AG09319 (cell line): ENCODE results near the gene PLEKHO1.

Source experiments
- DNase-seq: peaks from one replicate; pipeline ENCODE4 v3.0.0-alpha.2; 2010; ENCODE audit warnings: low read depth; ENCODE audit errors: extremely low read depth
- TF ChIP-seq, protein P1 (sequence below): IDR thresholded peaks from 2 replicates; pipeline ENCODE4 v1.5.1; 2011; ENCODE audit warnings: low read depth, mild to moderate bottlenecking, inconsistent platforms, low read length, moderate library complexity

PLEKHO1 gene

DNA sequence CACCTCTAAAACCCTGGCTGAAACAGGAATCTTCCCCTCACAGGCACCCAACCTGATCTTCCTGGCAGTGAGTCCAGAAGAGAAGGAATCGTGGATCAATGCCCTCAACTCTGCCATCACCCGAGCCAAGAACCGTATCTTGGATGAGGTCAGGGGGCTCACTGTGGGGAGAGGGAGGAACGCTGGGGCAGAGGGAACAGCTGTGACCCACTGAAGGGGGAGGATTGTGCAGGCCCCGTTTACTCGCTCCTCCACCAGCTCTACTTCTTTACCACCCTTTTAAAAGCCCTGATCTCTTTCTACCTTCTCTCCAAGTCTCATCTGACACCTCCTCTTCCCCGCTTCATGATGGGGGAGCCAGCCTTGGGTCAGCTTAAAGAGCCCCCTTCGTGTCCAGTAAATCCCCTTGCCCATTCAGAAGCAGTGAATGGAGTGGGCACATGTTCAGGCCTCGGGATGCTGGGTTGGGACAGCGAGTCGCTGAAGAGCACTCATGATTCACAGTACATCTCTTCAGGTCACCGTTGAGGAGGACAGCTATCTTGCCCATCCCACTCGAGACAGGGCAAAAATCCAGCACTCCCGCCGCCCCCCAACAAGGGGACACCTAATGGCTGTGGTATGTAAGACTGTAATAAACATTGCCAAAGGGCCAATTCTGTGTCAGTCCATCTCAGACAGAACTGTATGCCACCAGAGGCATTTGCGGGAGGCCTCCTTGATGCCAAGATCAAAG is 7.3 kb downstream of the PLEKHO1 start:
- TF ChIP-seq, protein P1, sequence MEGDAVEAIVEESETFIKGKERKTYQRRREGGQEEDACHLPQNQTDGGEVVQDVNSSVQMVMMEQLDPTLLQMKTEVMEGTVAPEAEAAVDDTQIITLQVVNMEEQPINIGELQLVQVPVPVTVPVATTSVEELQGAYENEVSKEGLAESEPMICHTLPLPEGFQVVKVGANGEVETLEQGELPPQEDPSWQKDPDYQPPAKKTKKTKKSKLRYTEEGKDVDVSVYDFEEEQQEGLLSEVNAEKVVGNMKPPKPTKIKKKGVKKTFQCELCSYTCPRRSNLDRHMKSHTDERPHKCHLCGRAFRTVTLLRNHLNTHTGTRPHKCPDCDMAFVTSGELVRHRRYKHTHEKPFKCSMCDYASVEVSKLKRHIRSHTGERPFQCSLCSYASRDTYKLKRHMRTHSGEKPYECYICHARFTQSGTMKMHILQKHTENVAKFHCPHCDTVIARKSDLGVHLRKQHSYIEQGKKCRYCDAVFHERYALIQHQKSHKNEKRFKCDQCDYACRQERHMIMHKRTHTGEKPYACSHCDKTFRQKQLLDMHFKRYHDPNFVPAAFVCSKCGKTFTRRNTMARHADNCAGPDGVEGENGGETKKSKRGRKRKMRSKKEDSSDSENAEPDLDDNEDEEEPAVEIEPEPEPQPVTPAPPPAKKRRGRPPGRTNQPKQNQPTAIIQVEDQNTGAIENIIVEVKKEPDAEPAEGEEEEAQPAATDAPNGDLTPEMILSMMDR = no peak
- no peak for DNase-seq

DNA sequence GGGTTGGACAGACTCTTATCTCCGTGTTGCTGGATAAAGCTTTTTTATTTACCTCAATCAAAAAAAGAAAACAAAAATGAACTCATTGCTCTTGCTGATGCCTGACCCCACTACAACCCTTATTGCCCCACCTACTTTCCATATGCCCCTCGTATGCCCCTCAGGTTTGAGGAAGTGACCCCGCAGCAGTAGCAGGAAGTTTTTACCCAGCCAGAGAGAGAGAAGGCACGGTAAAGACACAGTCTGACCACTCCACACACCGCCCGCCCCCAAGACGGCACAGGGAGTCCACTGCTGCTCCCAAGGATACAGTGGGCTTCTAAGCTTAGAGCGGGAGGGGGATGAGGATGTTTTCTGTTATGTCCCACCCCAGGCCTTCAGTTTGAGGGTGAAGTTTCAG is 9.8 kb downstream of the PLEKHO1 start:
- DNase-seq = no peak
- TF ChIP-seq, protein P1 = no peak

DNA sequence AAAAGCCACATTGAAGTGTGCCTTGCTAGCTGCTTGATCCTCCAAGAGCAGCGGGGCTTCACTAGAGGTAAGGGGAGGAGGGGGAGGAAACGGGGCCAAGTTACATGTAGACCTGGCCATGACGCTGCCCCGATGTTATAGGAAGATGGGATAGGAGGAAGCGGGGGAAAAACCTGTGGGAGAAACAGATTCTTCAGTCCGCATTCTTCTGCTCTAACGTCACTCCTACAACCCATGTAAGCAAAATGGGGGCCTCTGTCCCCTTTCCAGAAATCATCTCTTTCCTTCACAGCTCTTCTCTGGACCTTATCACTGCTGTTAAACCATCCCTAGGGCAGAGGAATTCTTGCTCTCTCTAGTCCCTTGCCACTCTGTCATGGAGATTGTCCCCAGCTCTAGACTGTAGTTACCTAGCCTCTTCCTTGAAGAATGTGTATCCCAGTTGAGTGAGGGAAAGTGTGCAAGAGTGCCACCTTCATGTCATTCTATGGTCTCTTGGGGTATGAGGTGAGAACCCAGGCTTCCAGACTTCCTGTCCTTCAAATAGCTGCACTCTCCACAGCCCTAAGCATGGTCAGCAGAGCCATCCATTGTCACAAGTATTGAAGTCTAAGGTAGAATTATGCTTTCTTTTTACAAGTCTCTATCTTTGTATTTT is 11.4 kb downstream of the PLEKHO1 start:
- DNase-seq = no peak
- TF ChIP-seq, protein P1 = no peak

DNA sequence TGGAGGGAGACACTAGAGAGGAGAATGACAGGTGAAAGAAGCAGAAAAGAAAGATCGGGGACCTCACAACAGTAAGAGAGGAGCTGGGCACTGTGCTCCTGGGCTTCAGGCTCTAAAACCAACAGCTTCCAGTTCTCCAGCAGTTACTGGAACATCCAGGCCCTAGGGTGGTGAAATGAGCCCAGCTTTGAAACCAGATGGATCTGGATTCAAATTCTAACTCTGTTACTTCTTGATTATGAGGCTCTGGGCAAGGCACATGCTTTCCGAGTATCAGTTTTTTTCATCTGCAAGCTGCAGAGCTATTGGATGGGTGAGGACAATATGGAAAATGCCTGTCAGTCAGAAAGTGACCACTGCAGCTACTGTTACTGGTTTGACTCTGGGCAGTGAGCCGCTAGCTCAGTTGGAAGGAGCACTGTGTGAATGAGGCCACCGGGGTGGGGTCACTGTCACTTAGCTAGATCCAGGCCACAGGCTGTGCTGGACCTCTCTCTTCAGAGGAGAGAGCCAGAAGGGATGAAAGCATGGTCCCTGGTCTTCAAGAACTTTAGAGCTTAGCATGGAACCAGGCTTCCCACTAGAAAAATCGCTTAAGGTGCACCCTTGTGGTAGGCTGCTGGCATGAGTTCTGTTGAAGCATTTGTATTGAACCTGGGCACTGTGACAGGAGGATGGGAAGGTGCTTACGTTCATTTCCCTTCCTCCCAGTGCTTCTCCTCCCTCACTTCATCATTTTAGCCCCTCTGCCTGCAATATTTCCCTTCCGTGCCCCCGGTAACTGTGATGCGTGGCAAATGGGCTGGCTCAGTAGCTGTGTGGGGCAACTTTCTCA is 12.2 kb downstream of the PLEKHO1 start:
- TF ChIP-seq, protein P1 = no peak
- no peak for DNase-seq

DNA sequence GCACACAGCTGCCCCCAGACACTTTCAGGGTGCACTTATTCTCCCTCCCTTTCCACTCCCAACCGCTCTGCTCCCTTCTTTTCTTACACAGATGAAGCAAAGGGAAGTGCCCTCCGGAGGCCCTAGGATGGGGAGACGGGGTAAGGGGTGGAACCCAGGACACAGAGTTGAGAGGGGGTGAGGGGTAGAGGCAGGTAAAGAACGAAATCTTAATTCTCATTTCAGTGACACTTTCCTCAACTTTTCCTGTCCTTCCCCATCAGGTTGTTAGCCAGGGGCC is 12.8 kb downstream of the PLEKHO1 start:
- no peak for DNase-seq
- TF ChIP-seq, protein P1 = no peak

DNA sequence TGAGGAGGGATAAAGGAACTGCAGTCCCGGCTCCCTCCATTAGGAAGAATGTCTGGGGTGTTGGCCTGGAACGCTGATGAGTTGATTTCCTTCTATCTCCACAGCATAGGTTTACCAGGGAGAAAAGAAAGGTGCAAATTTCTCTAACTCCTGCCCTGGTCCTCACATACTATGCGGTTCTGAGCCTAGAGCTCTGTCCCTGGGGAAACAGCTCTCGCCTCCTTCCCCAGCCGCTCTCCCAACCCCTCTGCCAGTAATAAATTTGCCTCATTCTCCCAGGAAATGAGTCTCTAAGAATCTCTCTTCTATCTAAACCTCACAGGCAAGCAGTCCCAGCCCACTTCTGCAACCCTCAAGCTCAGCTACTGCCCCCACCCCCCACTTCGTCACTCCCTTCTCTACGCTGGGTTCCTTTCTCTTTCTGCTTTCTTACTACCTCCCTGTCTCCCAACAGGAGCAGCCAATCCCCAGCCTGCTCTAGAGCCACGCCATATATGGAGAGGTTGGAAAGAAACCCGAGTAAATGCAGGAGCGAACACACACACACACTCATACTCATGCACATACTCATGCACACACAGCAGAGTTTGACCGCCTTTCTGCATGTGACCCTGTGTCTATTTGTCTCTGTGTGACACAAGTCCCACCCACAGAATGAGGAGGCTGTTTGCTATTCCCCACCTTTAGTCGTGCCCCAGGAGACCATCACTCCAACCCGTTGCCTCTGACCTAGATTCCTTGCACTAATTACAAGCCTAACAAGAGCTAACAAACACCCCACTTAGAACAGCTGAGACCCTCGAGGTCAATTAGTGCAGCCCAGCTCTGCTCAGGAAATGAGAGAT is 13.4 kb downstream of the PLEKHO1 start:
- TF ChIP-seq, protein P1 = no peak
- DNase-seq = peak; percentile 97
